Activated T-cell treated with anti-CD3 and anti-CD28 coated beads, Interleukin-2, amount 50 U/mL, for 1 hour (primary cell): ENCODE results near the gene FOXS1.
"Not testable (repeated sequence)": the region's sequence is repeated elsewhere in the genome, so short reads cannot be mapped to it uniquely, and the experiment has no call there.

ENCODE experiments used
- DNase-seq: peaks from one replicate; pipeline ENCODE4 v3.0.0-alpha.2; 2020

FOXS1 gene

DNA sequence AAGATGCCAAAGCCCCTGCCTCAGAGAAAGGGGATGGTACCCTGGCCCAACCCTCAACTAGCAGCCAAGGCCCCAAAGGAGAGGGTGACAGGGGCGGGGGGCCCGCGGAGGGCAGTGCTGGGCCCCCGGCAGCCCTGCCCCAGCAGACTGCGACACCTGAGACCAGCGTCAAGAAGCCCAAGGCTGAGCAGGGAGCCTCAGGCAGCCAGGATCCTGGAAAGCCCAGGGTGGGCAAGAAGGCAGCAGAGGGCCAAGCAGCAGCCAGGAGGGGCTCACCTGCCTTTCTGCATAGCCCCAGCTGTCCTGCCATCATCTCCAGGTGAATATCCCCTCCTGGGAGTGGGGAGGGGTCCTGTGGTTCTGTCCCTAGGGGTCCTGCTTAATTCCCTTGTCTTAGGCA, 25.2 kb downstream of the FOXS1 start:
- no peak for DNase-seq

GRCh38 chr20:31819083-31819784, 26.2 kb downstream of the FOXS1 start, which contains the start of gene MYLK2:
Gene MYLK2, plus strand, starts transcription at chr20:31819356. Its CDS starts 225 bp downstream, at chr20:31819581.
- no peak for DNase-seq

DNA sequence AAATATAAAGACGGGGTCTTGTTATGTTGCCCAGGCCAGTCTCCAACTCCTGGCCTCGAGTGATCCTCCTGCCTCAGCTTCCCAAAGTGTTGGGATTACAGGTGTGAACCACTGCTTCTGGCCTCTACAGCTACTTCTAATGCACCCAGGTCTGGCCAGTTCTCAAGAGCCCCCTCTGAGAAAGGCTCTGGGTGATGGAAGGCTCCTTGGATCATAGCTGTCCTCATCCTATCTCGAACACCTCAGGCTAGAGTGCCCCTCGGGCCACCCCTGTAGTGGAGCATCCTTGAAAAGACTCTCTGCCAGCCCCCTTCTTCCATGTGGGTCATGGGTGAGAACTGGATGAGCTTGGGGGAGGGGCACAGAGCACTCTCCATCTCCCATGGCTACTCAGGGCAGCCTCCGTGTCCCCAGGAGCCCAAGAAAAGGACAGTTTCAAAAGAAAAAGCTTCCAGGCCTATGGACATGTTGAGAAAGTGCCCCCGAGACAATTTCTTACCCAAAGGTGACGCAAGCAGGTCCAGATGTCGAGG, 27.0 kb downstream of the FOXS1 start:
- no peak for DNase-seq

DNA sequence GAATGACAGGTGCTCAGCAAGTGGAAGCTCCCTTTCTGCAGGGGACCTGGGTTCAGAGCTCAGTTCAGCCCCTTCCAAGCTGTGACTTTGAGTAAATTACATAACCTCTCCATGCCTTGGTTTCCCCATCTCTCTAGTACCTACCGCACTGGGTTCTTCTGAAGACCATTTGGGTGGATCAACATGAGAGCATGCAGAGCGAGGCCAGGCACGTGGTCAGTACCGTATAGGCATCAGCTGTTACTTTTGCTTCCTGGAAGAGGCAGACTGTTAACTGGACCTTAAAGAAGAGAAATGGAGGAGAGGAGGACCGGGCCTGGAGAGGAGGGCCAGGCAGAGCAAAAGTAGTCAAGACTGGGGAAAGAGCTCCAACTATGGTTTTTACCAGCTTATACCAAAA, 27.9 kb downstream of the FOXS1 start:
- no peak for DNase-seq

- no peak for DNase-seq
Measured at GRCh38 chr20:31816221-31816620, 29.2 kb downstream of the FOXS1 start.

GRCh38 chr20:31815408-31816188, 29.8 kb downstream of the FOXS1 start:
- DNase-seq, result no peak

- not testable (repeated sequence) for DNase-seq
Measured at GRCh38 chr20:31814142-31814541, 31.3 kb downstream of the FOXS1 start.

- DNase-seq, result no peak
Measured at GRCh38 chr20:31813611-31814010, 31.8 kb downstream of the FOXS1 start.

DNA sequence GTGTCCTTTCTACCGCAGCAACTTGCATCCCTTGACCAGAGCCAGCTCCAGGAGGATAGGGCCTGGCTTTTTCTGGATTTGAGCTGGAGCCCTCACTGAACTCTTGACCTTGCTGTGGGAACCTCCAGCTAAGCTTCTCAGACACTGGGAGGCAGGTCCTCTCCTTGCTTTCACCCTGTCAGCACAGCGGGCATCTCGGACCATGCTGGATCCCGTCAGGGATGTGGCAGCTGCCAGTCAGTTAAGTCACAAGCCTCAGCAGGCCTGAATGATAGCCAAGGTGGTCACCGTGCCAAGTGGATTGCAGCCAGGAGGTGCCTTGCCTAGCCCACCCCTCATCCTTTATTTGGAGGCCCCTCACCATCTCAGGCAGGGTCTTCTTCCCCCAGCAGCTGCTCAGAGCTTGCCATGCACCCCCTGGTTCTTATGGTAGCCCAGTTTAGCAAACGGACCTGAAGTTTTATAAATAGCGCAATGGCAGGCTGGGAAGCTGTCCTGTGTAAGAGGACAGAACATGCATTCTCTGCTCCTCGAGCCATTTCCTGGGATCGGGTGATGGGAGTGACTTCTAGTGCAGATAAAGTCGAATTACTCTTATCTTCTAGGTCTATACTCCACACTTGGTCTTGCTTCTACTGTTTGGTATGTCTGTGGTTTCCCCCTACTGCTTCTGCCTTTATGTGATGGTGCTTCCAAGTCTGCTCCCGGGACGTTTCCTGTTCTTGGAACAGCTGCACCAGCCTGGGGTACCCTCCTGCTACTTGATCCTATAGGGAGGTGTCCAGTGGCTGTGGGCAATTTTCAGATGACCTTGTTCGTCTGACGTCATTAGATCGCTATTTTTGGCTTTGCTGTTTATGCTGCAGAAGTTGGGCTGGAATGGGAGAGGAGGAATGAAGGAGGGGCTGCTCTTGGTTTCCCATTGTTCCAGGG, 33.3 kb downstream of the FOXS1 start:
- DNase-seq, result no peak

DNA sequence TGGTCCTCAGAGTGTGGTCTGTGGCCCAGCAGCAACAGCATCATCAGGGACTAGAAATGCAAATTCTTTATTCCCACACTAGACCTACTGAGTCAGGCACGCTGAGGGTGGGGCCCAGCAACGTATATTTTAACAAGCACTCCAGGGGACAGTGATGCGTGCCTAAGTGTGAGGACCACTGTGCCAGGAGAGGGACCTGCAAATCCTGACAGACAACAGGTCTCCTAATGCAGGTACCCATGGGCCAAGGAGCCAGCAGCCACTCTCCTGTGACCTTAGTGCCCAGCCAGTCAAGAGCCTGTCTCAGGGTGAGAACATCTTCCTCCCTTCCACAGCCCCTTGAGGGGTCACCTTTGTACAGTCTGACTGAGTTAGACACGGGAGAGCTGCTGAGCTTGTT, 34.2 kb downstream of the FOXS1 start:
- DNase-seq, result no peak

- no peak for DNase-seq
Measured at GRCh38 chr20:31809661-31810060, 35.7 kb downstream of the FOXS1 start.

DNA sequence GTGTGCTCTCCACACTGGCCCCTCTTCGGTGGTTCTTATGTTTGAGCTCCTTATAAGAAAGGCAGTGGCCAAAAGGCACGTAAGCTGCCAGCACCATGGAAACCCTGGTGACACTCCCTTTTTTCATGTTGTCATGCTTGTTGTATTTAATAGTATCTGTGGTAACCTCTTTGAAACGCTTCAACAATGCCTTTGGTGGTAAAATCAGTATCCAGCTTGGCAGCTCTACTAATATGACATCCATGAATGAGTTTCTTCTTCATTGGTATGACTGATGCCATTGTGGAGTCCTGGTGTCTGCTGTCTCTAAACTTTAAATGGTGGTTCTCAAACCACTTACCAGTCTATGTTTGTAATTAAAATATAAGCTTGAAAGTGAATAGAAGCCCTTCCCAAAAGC, 36.9 kb downstream of the FOXS1 start:
- DNase-seq, result no peak

DNA sequence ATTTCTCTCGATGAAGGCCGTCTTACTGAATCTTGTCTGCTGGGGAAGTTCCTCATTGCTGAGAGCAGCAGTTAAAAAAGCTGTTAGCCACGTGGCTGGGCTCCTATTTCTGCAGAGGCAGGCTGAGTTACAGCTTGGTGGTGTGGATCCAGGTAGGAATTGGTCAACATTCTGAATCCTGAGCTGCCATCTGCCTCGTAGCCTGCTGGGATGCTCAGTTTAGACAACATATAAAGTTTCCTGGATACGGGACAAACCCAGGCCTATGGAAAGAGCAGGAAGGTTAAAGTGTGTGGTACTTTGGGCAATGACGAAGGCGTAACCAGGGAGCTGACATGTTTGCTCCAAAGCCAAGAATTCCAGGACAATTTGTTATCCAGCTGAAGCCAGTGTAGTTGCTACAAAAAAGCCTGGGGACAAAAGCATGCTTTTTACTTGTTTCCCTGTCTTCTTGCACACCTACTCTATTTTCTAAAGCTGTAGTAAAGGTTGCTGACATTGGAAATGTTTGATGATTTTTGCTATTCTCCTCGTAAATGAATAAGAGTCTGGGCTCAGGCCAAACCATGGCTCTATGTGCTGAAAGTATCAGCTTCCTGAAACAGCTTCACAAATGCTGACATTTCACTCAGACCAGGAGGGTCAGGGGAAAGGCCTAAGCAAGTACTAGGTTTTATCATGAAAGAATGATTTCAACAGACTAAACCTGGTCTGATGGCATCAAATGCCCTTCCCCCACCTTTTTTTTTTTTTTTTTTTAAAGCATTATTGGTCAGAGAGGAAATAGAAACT, 38.6 kb downstream of the FOXS1 start:
- DNase-seq, result no peak

DNA sequence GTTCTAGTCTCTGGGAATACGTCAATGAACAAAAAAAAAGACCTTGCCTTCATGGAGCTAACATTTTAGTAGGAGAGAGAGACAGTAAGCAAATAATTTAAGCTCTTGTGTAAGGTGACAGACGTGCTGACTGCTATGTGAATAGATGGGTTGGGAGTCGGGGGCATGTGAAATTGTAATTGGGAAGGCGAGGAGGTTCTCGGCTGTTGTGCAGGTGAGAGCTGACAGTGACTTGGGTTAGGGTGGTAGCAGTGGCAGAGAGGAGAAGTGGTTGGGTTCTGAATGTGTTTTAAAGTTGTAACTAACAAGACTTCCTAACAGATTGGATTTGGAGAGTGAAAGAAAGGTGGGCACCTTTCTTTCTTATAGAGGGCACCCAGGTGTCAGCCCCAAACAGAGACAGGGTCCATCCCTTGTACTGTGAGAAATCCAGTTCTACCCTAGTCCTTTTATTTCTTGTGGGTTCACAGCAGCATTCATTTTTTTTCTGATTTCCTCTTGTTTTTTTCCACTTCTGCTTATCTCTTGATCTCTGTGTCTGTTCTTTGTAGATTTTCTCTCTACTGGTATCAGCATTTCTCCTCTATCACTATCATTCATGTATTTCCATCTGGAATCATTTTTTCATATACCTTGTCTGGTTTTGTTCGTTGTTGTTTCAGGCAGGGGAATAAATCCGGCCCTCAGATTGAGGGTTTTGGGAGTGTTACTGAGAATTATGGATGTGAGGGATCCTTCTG, 41.7 kb downstream of the FOXS1 start:
- DNase-seq, result no peak

- no peak for DNase-seq
Measured at GRCh38 chr20:31801508-31801907, 43.9 kb downstream of the FOXS1 start.

GRCh38 chr20:31797364-31797763, 48.0 kb downstream of the FOXS1 start:
- DNase-seq, result no peak
